Measurements from ENCODE around the gene DDIAS.

DDIAS gene

GRCh38 chr11:82873919-82874333, 27.6 kb upstream of the DDIAS start:
- no peak overlapping the region for H3K27ac ChIP-seq
- H3K36me3 ChIP-seq: no peaks in the 10 kb centered on the region
- intact Hi-C loops (cut with DNase I; ENCODE audit: low total_unique reads): no loop called here
- H3K4me3 ChIP-seq: no peak overlapping the region
- peaks cover 0 to 12% (median 4%) of the 10 kb centered on the region in 4 donors for H3K4me1 ChIP-seq
- no peaks in the 10 kb centered on the region for H3K27me3 ChIP-seq
- no peak for TF ChIP-seq CTCF (IDR thresholded peaks at IDR 0.05)
- no peaks in the 10 kb centered on the region for H3K9me3 ChIP-seq
- DNase-seq: no peak

GRCh38 chr11:82874646-82875523, 26.7 kb upstream of the DDIAS start:
- no peak for TF ChIP-seq CTCF (IDR thresholded peaks at IDR 0.05)
- peaks cover 0 to 3% (median 1%) of the 10 kb centered on the region in 4 donors for H3K4me1 ChIP-seq
- H3K4me3 ChIP-seq: no peak overlapping the region
- H3K9me3 ChIP-seq: no peaks in the 10 kb centered on the region
- no peak overlapping the region for H3K27ac ChIP-seq
- H3K36me3 ChIP-seq: peaks cover 0 to 4% (median 3%) of the 10 kb centered on the region in 3 donors
- no peak for DNase-seq
- intact Hi-C loops (cut with DNase I; ENCODE audit: low total_unique reads): no loop called here
- H3K27me3 ChIP-seq: no peaks in the 10 kb centered on the region

GRCh38 chr11:82883853-82884252, 17.7 kb upstream of the DDIAS start:
- Histone ChIP-seq H3K4me3 (no peak overlapping the region), H3K9me3 (peaks cover 0 to 5% (median 0%) of the 10 kb centered on the region in 3 donors), H3K4me1 (no peaks in the 10 kb centered on the region), H3K27me3 (no peaks in the 10 kb centered on the region), H3K27ac (no peak overlapping the region), H3K36me3 (peaks cover 0 to 11% (median 10%) of the 10 kb centered on the region in 3 donors)
- no peak for TF ChIP-seq CTCF (IDR thresholded peaks at IDR 0.05)
- intact Hi-C loops (cut with DNase I; ENCODE audit: low total_unique reads): no loop called here
- DNase-seq: no peak

GRCh38 chr11:82889133-82890001, 12.2 kb upstream of the DDIAS start:
- intact Hi-C loops (cut with DNase I; ENCODE audit: low total_unique reads): no loop called here
- Histone ChIP-seq H3K27me3 (no peaks in the 10 kb centered on the region), H3K4me1 (peaks cover 0 to 8% (median 2%) of the 10 kb centered on the region in 4 donors), H3K4me3 (no peak overlapping the region), H3K9me3 (no peaks in the 10 kb centered on the region), H3K27ac (no peak overlapping the region), H3K36me3 (no peaks in the 10 kb centered on the region)
- TF ChIP-seq CTCF (IDR thresholded peaks at IDR 0.05): no peak
- no peak for DNase-seq

- no peak overlapping the region for H3K27ac ChIP-seq
- H3K27me3 ChIP-seq: no peaks in the 10 kb centered on the region
- intact Hi-C loops (cut with DNase I; ENCODE audit: low total_unique reads): no loop called here
- H3K9me3 ChIP-seq: no peaks in the 10 kb centered on the region
- peaks cover 0 to 13% (median 2%) of the 10 kb centered on the region in 4 donors for H3K4me1 ChIP-seq
- no peak for DNase-seq
- TF ChIP-seq CTCF (IDR thresholded peaks at IDR 0.05): no peak
- no peak overlapping the region for H3K4me3 ChIP-seq
- no peaks in the 10 kb centered on the region for H3K36me3 ChIP-seq
These were observed 11.6 kb upstream of the DDIAS start for GRCh38 chr11:82890002-82890341.

Measured in tibial artery (tissue), 4 donors.